ENCODE measurements around the gene NXPH4.

NXPH4 gene

GRCh38 chr12:57214398-57214781 is 2.2 kb upstream of the NXPH4 start:
- no peak overlapping the region for H3K4me3 ChIP-seq (ENCODE audit: low read depth, low read length)
- DNase-seq (ENCODE audit: low read depth): no peak

DNA sequence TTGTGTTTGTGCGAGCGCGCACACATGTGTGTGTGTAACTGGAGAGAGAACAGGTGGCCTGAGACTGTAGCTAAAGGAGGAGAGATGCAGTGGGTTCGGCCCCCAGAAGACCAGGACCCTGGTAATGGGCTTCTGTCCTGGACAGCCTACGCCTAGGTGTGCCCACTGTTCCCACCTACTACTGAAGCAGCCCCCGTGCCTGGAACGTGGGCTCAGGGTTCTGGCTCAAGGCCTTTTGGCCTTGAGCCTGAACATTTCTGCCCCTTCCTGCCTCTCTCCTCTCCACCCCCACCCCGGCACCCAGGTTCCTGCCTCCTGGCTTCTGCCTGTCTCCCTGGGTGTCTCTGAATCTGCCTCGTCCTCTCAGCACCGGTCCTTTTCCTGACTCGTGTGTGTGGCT is 1.5 kb upstream of the NXPH4 start:
- no peak overlapping the region for H3K4me3 ChIP-seq (ENCODE audit: low read depth, low read length)
- DNase-seq (ENCODE audit: low read depth): no peak

GRCh38 chr12:57215668-57216013 is 953 bp upstream of the NXPH4 start:
- no peak overlapping the region for H3K4me3 ChIP-seq (ENCODE audit: low read depth, low read length)
- DNase-seq (ENCODE audit: low read depth): no peak

GRCh38 chr12:57216921-57217879 is 606 bp downstream of the NXPH4 start:
- DNase-seq (ENCODE audit: low read depth): no peak
- H3K4me3 ChIP-seq (ENCODE audit: low read depth, low read length): peak overlapping the region; percentile 60

GRCh38 chr12:57218030-57218853 is 1.6 kb downstream of the NXPH4 start:
- no peak for DNase-seq (ENCODE audit: low read depth)
- no peak overlapping the region for H3K4me3 ChIP-seq (ENCODE audit: low read depth, low read length)

DNA sequence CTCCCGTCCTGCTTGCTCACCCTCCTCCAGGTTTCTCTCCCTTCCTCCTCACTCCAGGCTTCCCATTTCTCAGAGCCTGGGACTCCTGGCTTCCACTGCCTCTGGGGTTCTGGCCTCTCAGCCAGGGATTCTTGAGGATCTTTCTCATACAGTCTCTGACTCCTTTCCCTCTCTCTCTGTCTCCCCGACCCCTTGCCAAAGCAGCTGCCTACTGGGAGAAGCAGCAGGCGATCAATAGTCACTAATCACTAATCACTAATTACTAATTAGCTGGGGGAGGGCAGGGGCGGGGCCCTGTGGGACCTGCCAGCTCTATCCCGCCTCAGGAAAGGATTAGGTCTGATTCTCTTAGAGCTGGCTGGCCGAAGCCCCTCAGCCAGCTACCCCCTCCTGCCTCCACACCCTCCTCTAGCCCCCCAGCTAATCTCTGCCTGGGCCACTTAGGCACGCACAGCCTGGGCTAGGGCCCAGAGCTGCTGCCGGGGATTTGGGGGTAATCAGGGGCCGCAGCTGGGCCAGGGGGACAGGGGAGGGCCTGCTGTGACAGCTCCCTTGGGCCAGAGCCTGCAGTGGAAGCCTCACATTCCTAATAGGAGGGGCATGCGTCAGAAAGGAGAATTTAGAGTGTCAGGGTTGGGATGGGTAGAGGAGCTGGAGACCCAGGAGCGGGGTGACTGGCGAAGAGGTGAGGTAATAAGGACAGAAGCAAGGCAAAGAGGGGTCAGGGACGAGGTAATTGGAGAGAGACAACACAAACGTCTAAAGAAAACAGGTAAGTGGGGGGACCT is 2.8 kb downstream of the NXPH4 start:
- no peak for DNase-seq (ENCODE audit: low read depth)
- H3K4me3 ChIP-seq (ENCODE audit: low read depth, low read length): no peak overlapping the region

DNA sequence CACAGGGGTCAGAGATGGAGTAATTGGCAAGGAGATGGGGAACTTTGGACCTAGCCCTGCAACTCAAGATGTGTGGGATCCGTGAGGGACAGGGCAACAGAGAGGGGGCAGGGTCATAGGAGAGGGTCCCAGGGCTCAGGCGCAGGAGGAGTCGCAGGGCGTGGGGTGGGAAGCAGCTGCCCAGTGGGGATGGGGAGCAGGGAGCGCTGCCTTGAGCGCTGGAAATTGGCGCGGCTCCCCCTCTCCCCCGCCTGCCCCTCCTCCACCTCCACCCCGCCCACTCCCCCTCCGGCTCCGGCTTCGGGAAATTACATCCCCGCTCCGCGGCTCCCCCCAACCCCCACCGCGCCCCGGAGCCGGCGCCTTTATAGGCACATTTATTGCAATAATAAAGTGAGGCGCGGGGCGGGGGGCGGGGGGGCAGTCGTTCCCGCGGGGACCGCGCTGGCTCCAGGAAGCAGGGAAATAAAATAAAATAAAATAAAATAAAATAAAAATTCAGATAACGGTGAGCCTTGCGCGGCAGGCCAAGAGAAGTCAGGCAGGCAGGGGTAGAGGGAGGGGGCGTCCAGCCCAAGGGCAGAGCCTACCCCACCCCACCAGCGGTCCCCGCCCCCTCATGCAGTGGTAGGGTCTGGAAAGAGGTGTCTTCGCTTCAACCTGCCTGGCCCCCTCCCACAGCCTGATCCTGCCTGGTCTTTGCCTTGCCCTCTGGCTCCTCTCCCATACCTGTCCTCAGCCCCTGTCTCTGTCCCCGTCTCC is 3.6 kb downstream of the NXPH4 start:
- H3K4me3 ChIP-seq (ENCODE audit: low read depth, low read length): no peak overlapping the region
- DNase-seq (ENCODE audit: low read depth): no peak

DNA sequence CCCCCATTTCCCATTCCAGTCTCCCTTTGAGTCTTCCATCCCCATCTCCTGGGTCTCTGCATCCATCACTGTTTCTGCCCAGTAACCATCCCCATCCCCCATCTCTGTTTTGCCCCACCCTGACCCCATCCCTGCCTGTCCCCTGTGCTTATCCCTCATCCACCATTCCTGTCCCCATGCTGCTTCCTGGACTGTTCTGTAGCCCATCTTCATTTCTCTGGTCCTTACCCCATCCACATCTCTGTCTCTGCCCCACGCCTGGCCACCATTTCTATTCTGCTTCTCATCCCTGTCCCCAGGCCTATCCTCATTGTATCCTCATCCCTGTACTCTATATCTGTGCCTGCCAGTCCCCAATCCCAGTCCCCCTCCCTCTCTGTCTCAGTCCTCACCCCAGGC is 4.2 kb downstream of the NXPH4 start:
- H3K4me3 ChIP-seq (ENCODE audit: low read depth, low read length): no peak overlapping the region

DNA sequence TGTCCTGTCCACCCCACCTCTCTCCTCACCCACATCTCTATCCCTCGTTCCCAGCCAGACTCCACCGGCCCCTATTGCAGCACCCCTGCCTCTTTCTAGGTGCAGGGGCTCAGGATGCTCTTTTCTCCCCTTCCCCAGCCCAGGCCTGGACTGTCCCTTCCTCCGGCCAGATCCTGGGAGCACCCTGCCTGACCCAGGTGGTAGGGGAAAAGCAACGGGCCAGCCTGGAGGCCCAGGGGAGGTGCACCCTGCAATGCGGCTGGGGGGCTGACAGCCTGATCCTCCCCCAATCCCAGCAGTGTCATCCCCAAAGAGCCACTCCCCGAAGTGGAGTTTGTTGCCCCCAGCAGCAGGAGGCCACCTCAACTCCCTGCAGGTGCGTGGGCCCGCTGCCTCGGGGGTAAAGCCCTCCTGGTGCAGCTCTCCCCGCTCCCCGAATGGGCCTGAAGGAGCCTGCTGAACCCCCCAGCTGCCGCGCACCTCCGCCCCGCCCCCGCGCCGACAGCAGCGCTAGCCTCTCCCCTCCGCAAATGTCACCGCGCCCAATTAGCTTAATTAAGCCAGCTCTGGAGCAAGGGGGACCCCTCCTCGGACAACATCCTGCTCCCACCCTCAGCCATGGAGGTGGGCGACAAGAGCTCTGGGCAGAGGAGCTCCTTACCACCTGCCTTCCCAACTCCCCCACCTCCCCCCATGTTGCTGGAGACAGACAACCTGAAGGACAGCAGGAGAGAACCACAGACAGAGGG is 4.7 kb downstream of the NXPH4 start:
- H3K4me3 ChIP-seq (ENCODE audit: low read depth, low read length): no peak overlapping the region
- DNase-seq (ENCODE audit: low read depth): no peak

More for the DNA sequence above, 4.2 kb downstream of the NXPH4 start:
- no peak for DNase-seq (ENCODE audit: low read depth)

GRCh38 chr12:57222286-57223190 is 5.9 kb downstream of the NXPH4 start:
- DNase-seq (ENCODE audit: low read depth): no peak
- no peak overlapping the region for H3K4me3 ChIP-seq (ENCODE audit: low read depth, low read length)

GRCh38 chr12:57223191-57224165 is 6.9 kb downstream of the NXPH4 start:
- H3K4me3 ChIP-seq (ENCODE audit: low read depth, low read length): no peak overlapping the region
- DNase-seq (ENCODE audit: low read depth): no peak

- no peak overlapping the region for H3K4me3 ChIP-seq (ENCODE audit: low read depth, low read length)
- DNase-seq (ENCODE audit: low read depth): no peak
Observed at GRCh38 chr12:57224278-57224972, 7.8 kb downstream of the NXPH4 start.

DNA sequence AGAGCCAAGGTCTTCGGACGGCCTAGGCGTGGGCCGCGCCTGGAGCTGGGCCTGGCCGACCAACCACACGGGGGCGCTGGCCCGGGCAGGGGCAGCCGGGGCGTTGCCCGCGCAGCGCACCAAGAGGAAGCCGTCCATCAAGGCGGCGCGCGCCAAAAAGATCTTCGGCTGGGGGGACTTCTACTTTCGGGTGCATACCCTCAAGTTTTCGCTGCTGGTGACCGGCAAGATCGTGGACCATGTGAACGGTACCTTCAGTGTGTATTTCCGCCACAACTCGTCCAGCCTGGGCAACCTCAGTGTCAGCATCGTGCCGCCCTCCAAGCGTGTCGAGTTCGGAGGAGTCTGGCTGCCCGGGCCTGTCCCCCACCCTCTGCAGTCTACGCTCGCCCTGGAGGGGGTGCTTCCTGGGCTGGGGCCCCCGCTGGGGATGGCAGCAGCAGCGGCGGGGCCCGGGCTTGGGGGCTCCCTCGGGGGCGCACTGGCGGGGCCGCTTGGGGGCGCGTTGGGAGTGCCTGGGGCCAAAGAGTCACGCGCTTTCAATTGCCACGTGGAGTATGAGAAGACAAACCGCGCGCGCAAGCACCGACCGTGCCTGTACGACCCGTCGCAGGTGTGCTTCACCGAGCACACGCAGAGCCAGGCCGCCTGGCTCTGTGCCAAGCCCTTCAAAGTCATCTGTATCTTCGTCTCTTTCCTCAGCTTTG is 8.5 kb downstream of the NXPH4 start:
- H3K4me3 ChIP-seq (ENCODE audit: low read depth, low read length): no peak overlapping the region
- DNase-seq (ENCODE audit: low read depth): no peak

DNA sequence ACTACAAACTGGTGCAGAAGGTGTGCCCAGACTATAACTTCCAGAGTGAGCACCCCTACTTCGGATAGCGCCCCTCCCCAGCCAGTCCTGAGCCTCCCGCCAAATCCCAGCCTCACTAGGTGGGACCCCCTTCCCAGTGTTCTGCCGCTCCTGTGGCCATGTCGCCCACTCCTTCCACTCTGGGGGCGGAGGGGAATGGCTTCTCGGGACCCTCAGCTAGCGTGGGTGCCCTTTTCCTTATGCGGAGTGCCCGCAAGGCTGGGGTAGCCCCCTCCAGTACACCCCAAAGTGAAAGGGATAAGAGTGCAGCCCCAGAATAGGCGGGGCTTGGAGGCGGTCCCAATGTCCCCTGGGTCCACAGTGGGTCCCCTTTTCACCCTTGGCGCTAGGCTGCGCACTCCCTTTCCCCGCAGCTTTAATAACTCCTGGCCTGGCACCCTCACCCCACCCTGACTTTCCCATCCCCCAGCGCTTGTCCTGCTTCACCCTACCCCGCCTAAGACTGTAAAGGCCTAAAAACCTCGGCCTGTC is 9.2 kb downstream of the NXPH4 start:
- no peak for DNase-seq (ENCODE audit: low read depth)
- H3K4me3 ChIP-seq (ENCODE audit: low read depth, low read length): no peak overlapping the region

Measured in skeletal muscle cell (primary cell).